NB4 (cell line): Measurements from ENCODE around the gene CXCL3.

Experiments
- POLR2A ChIP-seq: IDR thresholded peaks from 2 replicates; pipeline ENCODE4 v1.6.1; 2011; ENCODE audit warnings: mild to moderate bottlenecking; ENCODE audit not compliant: insufficient read length; ENCODE audit errors: extremely low read depth
- TF ChIP-seq, protein P1 (sequence below): IDR thresholded peaks from one replicate; pipeline ENCODE4 v1.5.1; 2012; ENCODE audit warnings: low read depth, low read length

DNA sequence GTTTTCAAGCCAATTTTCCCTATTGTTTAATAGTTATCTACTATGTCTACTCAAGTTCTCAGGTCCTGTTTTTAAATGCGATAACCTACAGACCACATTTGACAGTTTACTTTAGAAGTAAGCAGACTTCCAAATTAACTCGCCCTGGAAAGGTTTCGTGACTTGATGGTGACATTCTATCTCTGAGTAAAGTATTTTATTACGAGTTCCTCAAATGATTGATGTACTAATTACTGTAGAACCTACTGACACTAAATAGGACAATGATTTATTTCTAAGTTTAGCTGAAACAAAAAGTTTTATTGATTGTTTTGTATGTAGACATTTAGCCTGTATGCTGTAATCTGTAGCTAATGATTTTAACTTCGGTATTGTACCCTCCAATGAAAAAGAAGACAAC, 48.6 kb downstream of the CXCL3 start:
- TF ChIP-seq, protein P1, sequence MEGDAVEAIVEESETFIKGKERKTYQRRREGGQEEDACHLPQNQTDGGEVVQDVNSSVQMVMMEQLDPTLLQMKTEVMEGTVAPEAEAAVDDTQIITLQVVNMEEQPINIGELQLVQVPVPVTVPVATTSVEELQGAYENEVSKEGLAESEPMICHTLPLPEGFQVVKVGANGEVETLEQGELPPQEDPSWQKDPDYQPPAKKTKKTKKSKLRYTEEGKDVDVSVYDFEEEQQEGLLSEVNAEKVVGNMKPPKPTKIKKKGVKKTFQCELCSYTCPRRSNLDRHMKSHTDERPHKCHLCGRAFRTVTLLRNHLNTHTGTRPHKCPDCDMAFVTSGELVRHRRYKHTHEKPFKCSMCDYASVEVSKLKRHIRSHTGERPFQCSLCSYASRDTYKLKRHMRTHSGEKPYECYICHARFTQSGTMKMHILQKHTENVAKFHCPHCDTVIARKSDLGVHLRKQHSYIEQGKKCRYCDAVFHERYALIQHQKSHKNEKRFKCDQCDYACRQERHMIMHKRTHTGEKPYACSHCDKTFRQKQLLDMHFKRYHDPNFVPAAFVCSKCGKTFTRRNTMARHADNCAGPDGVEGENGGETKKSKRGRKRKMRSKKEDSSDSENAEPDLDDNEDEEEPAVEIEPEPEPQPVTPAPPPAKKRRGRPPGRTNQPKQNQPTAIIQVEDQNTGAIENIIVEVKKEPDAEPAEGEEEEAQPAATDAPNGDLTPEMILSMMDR: no peak
- no peak for TF ChIP-seq POLR2A
